Measurements from ENCODE around the gene TPM3.
"Not testable (repeated sequence)": the region's sequence is repeated elsewhere in the genome, so short reads cannot be mapped to it uniquely, and the experiment has no call there.

GRCh38 chr1:154147505-154147904 is 44.4 kb downstream of the TPM3 start:
- not testable (repeated sequence) for TF ChIP-seq CTCF, POLR2A (IDR thresholded peaks at IDR 0.05)
